Measurements from ENCODE around the gene LDHD. TPM values are rescaled to one million over a fixed set of nuclear protein-coding genes. Genes with fewer than 3 reads are reported as not detected.

Gene LDHD
- total and polyA plus RNA-seq, 7 experiments from 2014 or later: 0.31 to 2.7 (median 0.46) TPM; not detected in 1

DNA sequence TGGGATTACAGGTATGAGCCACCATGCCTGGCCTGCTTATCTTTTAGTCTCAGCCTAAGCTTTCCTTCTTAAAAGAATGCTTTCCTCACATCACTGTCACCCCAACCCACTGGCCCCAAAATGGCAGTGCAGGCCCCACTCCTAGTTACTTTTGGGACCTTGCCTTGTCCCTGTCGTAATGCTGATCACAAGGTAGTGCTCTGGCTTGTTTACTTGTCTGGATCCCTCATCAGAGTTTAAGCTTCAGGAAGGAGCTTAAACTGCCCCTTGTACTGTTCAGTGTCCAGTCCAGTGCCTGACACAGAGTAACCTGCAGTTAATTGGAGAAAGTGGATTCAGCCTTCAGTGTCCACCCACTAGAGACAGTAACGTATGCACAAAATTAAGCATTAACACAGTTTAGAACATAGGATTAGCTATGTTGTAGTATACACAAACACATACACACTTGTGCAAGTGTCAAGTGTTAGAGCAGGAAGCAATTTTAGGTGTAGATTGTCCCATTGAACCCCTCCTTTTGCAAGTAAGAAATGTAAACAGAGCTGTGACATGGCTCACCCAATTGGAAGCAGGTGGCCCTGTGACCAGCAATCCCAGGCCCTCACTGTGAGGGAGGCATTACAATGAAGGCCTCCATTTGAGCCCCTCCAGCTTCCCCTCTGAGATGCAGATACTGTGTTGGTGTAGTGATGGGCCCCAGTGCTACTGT, 44.2 kb downstream of the LDHD start:
- H3K4me1 ChIP-seq (ENCODE audit: control insufficient read depth in 2 of 2, insufficient read depth in 2 of 2, low read length in 2 of 2): peaks cover 16 to 31% of the 10 kb centered on the region in 2 donors
- H3K27ac Mint-ChIP-seq: peak overlapping the region in 6 of 9 donors; percentile 24 to 82 (median 67)
- no peak overlapping the region for H3K4me3 ChIP-seq (ENCODE audit: low read length)
- ATAC-seq: no peak
- peaks cover 0 to 29% (median 0%) of the 10 kb centered on the region in 5 donors for H3K36me3 Mint-ChIP-seq
- H3K9me3 ChIP-seq (ENCODE audit: control insufficient read depth in 2 of 3, low read length in 3 of 3): no peaks in the 10 kb centered on the region
- no peak overlapping the region for H3K27ac ChIP-seq (ENCODE audit: low read depth, low read length)
- peaks cover 0 to 3% (median 0%) of the 10 kb centered on the region in 11 donors for H3K9me3 Mint-ChIP-seq
- no peak for DNase-seq
- H3K4me1 Mint-ChIP-seq: peaks cover 37 to 84% (median 65%) of the 10 kb centered on the region in 7 donors
- CTCF ChIA-PET: no interaction called here
- intact Hi-C loops (cut with micrococcal nuclease): loop anchor here in 1 of 2 donors (10.0 kb wide), 1 partner anchor 492 kb away; the partner anchor contains the start of gene GABARAPL2
- peaks cover 0 to 4% (median 0%) of the 10 kb centered on the region in 5 donors for H3K27me3 Mint-ChIP-seq
- POLR2A ChIA-PET: interaction anchor here (0.6 to 1.3 kb wide), 2 partner anchors 9 to 204 kb away, joined by 4 read pairs; no protein-coding TSS in a partner anchor
- no peak overlapping the region for H3K4me3 Mint-ChIP-seq
- no peaks in the 10 kb centered on the region for H3K27me3 ChIP-seq (ENCODE audit: control insufficient read depth in 2 of 2, insufficient read depth in 2 of 2, low read length in 2 of 2)
- no peaks in the 10 kb centered on the region for H3K36me3 ChIP-seq (ENCODE audit: control insufficient read depth in 2 of 3, insufficient read depth in 3 of 3, low read length in 3 of 3)

DNA sequence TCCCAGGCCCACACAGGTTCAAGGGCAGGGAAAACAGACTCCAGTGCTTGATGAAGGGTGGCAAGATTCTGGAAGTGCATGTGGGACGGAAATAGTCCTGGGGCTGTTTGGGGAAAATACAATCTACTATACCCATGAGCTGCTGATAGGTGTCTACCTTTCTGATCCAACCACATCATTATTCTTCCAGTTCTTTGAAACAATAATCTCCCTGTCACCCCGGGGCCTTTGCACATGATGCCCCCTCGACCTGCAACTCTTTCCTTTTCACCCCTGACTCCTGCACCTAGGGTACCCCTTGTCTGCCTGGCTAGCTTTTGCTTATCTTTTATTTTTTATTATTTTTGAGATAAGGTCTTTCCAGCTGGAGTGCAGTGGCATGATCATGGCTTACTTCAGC, 45.0 kb downstream of the LDHD start:
- Mint-ChIP-seq H3K27ac (peak overlapping the region in 3 of 9 donors; percentile 39 to 74 (median 70)), H3K9me3 (peaks cover 0 to 2% (median 0%) of the 10 kb centered on the region in 11 donors), H3K4me3 (no peak overlapping the region), H3K4me1 (peaks cover 34 to 84% (median 66%) of the 10 kb centered on the region in 7 donors), H3K27me3 (peaks cover 0 to 4% (median 0%) of the 10 kb centered on the region in 5 donors), H3K36me3 (peaks cover 0 to 26% (median 0%) of the 10 kb centered on the region in 5 donors)
- DNase-seq (no peak), ATAC-seq (no peak)
- no peaks in the 10 kb centered on the region for H3K27me3 ChIP-seq (ENCODE audit: control insufficient read depth in 2 of 2, insufficient read depth in 2 of 2, low read length in 2 of 2)
- no peaks in the 10 kb centered on the region for H3K36me3 ChIP-seq (ENCODE audit: control insufficient read depth in 2 of 3, insufficient read depth in 3 of 3, low read length in 3 of 3)
- ChIA-PET CTCF (no interaction called here), POLR2A (interaction anchor here (0.6 to 1.3 kb wide), 2 partner anchors 8 to 102 kb away, joined by 4 read pairs; no protein-coding TSS in a partner anchor)
- H3K4me1 ChIP-seq (ENCODE audit: control insufficient read depth in 2 of 2, insufficient read depth in 2 of 2, low read length in 2 of 2): peaks cover 13 to 26% of the 10 kb centered on the region in 2 donors
- H3K27ac ChIP-seq (ENCODE audit: low read depth, low read length): no peak overlapping the region
- H3K4me3 ChIP-seq (ENCODE audit: low read length): no peak overlapping the region
- H3K9me3 ChIP-seq (ENCODE audit: control insufficient read depth in 2 of 3, low read length in 3 of 3): no peaks in the 10 kb centered on the region
- intact Hi-C loops (cut with micrococcal nuclease): loop anchor here in 1 of 2 donors (10.0 kb wide), 1 partner anchor 493 kb away; the partner anchor contains the start of gene GABARAPL2

DNA sequence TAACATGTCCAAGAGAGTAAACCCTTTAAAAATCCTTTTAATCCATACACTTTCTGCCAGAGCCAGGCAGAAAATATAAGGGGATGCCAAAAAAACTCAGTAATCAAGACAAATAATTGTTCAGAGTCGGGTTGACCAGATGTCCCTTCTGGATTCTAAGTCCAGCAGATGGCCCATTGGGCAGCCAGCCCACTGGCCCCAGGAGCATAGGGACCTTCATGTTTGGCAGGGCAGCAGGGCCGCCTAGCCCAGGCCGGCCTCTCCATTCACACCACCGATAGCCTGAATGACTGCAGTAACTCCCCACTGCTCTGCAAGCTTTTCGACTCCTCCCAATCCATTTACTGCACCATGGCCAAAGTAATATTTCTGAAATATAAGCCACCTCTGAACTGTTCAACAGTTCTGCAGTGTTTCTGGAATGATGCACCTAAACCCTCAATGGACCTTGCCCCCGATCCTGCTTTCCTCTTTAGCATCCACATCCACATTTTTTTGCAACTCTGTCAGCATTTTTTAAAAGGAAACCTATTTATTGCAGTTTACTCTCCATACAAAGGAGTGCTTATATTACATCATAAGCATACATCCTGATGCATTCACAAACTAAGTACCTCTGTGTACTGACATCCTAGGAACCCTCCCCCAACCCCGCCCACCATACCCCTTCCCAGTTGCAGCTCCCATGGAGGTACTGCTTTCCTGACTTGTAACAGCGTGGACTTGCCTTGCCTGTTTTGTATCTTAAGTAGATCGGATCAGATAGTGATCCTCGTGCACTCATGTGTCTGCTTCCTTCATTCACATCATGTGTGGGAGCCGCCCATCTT, 46.4 kb downstream of the LDHD start:
- Mint-ChIP-seq H3K9me3 (peaks cover 0 to 2% (median 0%) of the 10 kb centered on the region in 11 donors), H3K27me3 (no peaks in the 10 kb centered on the region), H3K27ac (peak overlapping the region in 7 of 9 donors; percentile 36 to 91 (median 68)), H3K4me1 (peaks cover 26 to 82% (median 61%) of the 10 kb centered on the region in 7 donors), H3K36me3 (peaks cover 0 to 21% (median 0%) of the 10 kb centered on the region in 5 donors), H3K4me3 (peak overlapping the region in 2 of 10 donors; percentile 20 to 37)
- intact Hi-C loops (cut with micrococcal nuclease): loop anchor here in 1 of 2 donors (10.0 kb wide), 1 partner anchor 495 kb away; the partner anchor contains the start of gene GABARAPL2
- ChIA-PET POLR2A (no interaction called here), CTCF (no interaction called here)
- H3K36me3 ChIP-seq (ENCODE audit: control insufficient read depth in 2 of 3, insufficient read depth in 3 of 3, low read length in 3 of 3): no peaks in the 10 kb centered on the region
- H3K4me1 ChIP-seq (ENCODE audit: control insufficient read depth in 2 of 2, insufficient read depth in 2 of 2, low read length in 2 of 2): peaks cover 0 to 19% of the 10 kb centered on the region in 2 donors
- H3K27ac ChIP-seq (ENCODE audit: low read depth, low read length): no peak overlapping the region
- H3K4me3 ChIP-seq (ENCODE audit: low read length): no peak overlapping the region
- ATAC-seq (no peak), DNase-seq (no peak)
- no peaks in the 10 kb centered on the region for H3K9me3 ChIP-seq (ENCODE audit: control insufficient read depth in 2 of 3, low read length in 3 of 3)
- H3K27me3 ChIP-seq (ENCODE audit: control insufficient read depth in 2 of 2, insufficient read depth in 2 of 2, low read length in 2 of 2): no peaks in the 10 kb centered on the region

DNA sequence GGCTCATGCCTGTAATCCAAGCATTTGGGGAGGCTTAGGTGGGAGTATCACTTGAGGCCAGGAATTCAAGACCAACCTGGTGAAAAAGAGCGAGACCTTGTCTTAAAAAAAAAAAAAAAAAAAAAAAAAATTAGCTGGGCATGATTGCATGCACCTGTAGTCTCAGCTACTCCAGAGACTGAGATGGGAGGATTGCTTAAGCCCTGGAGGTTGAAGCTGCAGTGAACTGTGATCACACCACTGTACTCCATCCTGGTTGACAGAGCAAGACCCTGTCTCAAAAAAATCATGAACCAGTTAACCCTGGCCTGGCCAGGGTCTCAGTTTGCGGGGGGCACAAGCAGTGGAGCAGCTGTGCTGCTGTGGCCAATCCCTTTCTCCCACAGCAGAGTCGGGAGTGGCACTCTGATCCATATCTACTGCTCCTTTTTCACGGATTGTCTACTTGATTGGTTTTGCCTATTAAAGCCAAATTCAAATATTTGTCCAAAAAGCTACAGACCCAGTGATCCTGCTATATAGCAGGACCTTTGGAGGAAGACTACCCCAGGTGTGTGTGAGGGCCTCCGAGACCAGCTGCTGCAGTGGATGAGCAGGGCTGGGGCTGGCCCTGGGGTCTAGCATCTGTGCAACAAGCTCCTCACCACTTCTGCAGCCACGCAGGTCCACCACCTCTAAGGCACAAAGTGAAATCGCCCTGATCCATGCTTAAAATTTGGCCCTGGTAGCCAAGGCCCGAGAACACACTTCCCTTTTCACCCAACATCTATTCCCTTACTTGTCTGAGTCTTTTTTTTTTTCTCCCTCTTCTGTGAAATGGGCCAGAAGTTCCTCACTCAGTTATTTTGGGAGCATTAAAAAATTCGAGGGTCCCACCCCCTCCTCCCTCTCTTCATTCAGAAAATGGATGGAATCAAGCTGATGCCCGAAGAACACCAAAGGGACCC, 48.2 kb downstream of the LDHD start:
- H3K27ac ChIP-seq (ENCODE audit: low read depth, low read length): no peak overlapping the region
- no peak overlapping the region for H3K4me3 Mint-ChIP-seq
- H3K9me3 ChIP-seq (ENCODE audit: control insufficient read depth in 2 of 3, low read length in 3 of 3): no peaks in the 10 kb centered on the region
- no peaks in the 10 kb centered on the region for H3K27me3 Mint-ChIP-seq
- DNase-seq: no peak
- H3K27ac Mint-ChIP-seq: peak overlapping the region in 6 of 9 donors; percentile 12 to 86 (median 59)
- intact Hi-C loops (cut with micrococcal nuclease): no loop called here
- peaks cover 23 to 81% (median 61%) of the 10 kb centered on the region in 7 donors for H3K4me1 Mint-ChIP-seq
- H3K36me3 ChIP-seq (ENCODE audit: control insufficient read depth in 2 of 3, insufficient read depth in 3 of 3, low read length in 3 of 3): no peaks in the 10 kb centered on the region
- POLR2A ChIA-PET: interaction anchor here (0.6 kb wide), 1 partner anchor 12 kb away, joined by 3 read pairs; no protein-coding TSS in a partner anchor
- peaks cover 0 to 2% (median 0%) of the 10 kb centered on the region in 11 donors for H3K9me3 Mint-ChIP-seq
- ATAC-seq: no peak
- peaks cover 0 to 17% (median 0%) of the 10 kb centered on the region in 5 donors for H3K36me3 Mint-ChIP-seq
- H3K27me3 ChIP-seq (ENCODE audit: control insufficient read depth in 2 of 2, insufficient read depth in 2 of 2, low read length in 2 of 2): no peaks in the 10 kb centered on the region
- CTCF ChIA-PET: no interaction called here
- peaks cover 5 to 20% of the 10 kb centered on the region in 2 donors for H3K4me1 ChIP-seq (ENCODE audit: control insufficient read depth in 2 of 2, insufficient read depth in 2 of 2, low read length in 2 of 2)
- H3K4me3 ChIP-seq (ENCODE audit: low read length): no peak overlapping the region

DNA sequence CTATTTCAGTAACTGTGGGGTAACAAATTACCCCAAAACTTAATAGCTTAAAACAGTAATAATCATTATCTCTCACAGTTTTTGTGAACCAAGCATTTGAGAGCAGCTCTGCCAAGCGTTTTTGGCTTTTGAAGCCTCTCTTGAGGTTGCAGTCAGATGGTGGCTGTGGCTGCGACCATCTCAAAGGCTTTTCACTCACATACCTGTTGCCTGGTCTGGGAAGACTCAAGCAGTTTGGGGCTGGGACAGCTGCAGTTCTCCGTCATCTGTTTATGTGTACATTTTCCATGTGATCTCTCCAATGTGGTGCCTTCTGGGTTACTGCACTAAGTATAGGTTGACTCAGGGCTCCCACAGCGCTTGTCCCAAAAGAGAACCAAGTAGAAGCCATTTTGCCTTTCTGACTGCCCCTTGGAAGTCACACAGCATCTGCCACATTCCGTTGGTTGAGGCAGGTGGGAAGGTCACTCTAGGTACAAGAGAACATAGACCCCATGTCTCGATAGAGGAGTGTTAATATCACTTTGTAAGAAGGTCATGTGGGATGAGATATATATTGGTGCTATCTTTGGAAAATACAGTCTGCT, 49.6 kb downstream of the LDHD start:
- Histone ChIP-seq H3K27me3 (ENCODE audit: control insufficient read depth in 2 of 2, insufficient read depth in 2 of 2, low read length in 2 of 2) (no peaks in the 10 kb centered on the region), H3K4me1 (ENCODE audit: control insufficient read depth in 2 of 2, insufficient read depth in 2 of 2, low read length in 2 of 2) (peaks cover 5 to 20% of the 10 kb centered on the region in 2 donors), H3K4me3 (ENCODE audit: low read length) (no peak overlapping the region), H3K9me3 (ENCODE audit: control insufficient read depth in 2 of 3, low read length in 3 of 3) (no peaks in the 10 kb centered on the region), H3K36me3 (ENCODE audit: control insufficient read depth in 2 of 3, insufficient read depth in 3 of 3, low read length in 3 of 3) (no peaks in the 10 kb centered on the region), H3K27ac (ENCODE audit: low read depth, low read length) (no peak overlapping the region)
- H3K36me3 Mint-ChIP-seq: peaks cover 0 to 12% (median 0%) of the 10 kb centered on the region in 5 donors
- ATAC-seq: no peak
- POLR2A ChIA-PET: no interaction called here
- peaks cover 0 to 2% (median 0%) of the 10 kb centered on the region in 11 donors for H3K9me3 Mint-ChIP-seq
- H3K4me3 Mint-ChIP-seq: no peak overlapping the region
- peak overlapping the region in 6 of 9 donors; percentile 6 to 87 (median 70) for H3K27ac Mint-ChIP-seq
- H3K27me3 Mint-ChIP-seq: no peaks in the 10 kb centered on the region
- intact Hi-C loops (cut with micrococcal nuclease): no loop called here
- H3K4me1 Mint-ChIP-seq: peaks cover 23 to 80% (median 59%) of the 10 kb centered on the region in 7 donors
- CTCF ChIA-PET: no interaction called here
- DNase-seq: no peak

All from naive thymus-derived CD4-positive, alpha-beta T cell (primary cell).